A549 (cell line): ENCODE results near the gene SLC16A6.
"Not testable (repeated sequence)": the region's sequence is repeated elsewhere in the genome, so short reads cannot be mapped to it uniquely, and the experiment has no call there.

Experiments
- POLR2A ChIP-seq: IDR thresholded peaks from 2 replicates; pipeline ENCODE4 v1.6.1; 2012; ENCODE audit warnings: mild to moderate bottlenecking, low read length
- TF ChIP-seq, protein P1 (sequence below): fragments of >200 bp; sonication (Bioruptor Twin); formaldehyde crosslinking; IDR thresholded peaks from 3 replicates; pipeline ENCODE4 v1.5.1; 2016

DNA sequence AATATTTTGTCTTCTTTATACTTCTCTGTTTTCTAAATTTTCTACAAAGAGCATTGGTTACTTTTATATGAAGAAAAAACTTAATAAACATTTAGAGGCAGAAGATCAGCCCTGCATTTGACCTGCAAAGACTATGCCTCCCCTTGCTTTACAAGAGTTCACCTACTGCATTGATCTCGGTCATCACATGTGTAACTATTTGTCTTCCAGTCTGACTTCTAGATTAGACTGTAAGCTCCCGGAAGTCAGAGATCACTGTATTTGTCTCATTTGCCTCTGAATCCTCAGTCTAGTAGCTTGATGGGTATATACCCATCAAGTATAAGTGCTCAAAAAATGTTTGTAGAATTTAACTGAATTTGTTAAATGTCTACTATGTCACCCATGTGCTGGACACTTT, 70.7 kb downstream of the SLC16A6 start:
- TF ChIP-seq, protein P1, sequence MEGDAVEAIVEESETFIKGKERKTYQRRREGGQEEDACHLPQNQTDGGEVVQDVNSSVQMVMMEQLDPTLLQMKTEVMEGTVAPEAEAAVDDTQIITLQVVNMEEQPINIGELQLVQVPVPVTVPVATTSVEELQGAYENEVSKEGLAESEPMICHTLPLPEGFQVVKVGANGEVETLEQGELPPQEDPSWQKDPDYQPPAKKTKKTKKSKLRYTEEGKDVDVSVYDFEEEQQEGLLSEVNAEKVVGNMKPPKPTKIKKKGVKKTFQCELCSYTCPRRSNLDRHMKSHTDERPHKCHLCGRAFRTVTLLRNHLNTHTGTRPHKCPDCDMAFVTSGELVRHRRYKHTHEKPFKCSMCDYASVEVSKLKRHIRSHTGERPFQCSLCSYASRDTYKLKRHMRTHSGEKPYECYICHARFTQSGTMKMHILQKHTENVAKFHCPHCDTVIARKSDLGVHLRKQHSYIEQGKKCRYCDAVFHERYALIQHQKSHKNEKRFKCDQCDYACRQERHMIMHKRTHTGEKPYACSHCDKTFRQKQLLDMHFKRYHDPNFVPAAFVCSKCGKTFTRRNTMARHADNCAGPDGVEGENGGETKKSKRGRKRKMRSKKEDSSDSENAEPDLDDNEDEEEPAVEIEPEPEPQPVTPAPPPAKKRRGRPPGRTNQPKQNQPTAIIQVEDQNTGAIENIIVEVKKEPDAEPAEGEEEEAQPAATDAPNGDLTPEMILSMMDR: not testable (repeated sequence)
- TF ChIP-seq POLR2A: not testable (repeated sequence)
